Stimulated activated memory B cell treated with anti-CD40 and anti-IgM and Interleukin-4, amounts not matched to agents 10 μg/mL and 1 μg/mL and 100 μg/mL, for 72 hours (primary cell): ENCODE results near the gene ERGIC3.

ENCODE experiments used
- ATAC-seq: fragments of 150-1000 bp; cut with Tn5 transposase; 2 replicates; pipeline ENCODE4 v1.10.0; 2021
- H3K27ac Mint-ChIP-seq: one replicate; pipeline ENCODE4 v1.8.0; 2022; ENCODE audit warnings: mild to moderate bottlenecking, mixed read lengths
- H3K27me3 Mint-ChIP-seq: one replicate; pipeline ENCODE4 v1.8.0; 2022; ENCODE audit warnings: mixed read lengths
- H3K36me3 Mint-ChIP-seq: one replicate; pipeline ENCODE4 v1.8.0; 2022; ENCODE audit warnings: mixed read lengths
- H3K4me1 Mint-ChIP-seq: one replicate; pipeline ENCODE4 v1.8.0; 2022; ENCODE audit warnings: mixed read lengths
- H3K4me3 Mint-ChIP-seq: one replicate; pipeline ENCODE4 v1.8.0; 2022; ENCODE audit warnings: mild to moderate bottlenecking, moderate library complexity, mixed read lengths
- H3K9me3 Mint-ChIP-seq: one replicate; pipeline ENCODE4 v1.8.0; 2022; ENCODE audit warnings: mixed read lengths

ERGIC3 gene

DNA sequence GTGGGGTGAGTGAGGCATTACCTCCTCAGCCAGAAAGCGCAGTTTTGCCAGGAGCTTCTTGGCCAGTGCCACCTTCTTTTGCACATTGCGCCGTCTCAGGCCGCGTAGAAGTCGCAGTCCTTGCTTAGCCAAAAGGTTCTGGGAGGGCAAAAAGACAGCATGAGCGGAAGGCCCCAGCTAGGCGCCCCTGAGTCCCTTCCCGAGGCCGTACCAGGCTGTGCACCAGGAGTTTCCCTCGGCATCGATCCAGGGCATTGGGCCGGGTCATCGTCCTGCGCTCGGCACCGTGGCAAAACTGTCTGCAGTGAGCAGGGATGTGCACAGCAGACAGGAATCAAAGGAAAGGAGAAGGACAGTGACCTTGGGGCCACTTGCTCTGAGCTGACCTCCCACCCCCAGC is 53.6 kb downstream of the ERGIC3 start:
- no peak overlapping the region for H3K4me3 Mint-ChIP-seq
- H3K4me1 Mint-ChIP-seq, result no peaks in the 10 kb centered on the region
- H3K9me3 Mint-ChIP-seq, result no peaks in the 10 kb centered on the region
- ATAC-seq, result no peak
- H3K36me3 Mint-ChIP-seq, result no peaks in the 10 kb centered on the region
- H3K27ac Mint-ChIP-seq, result no peak overlapping the region
- peaks cover 11% of the 10 kb centered on the region for H3K27me3 Mint-ChIP-seq

DNA sequence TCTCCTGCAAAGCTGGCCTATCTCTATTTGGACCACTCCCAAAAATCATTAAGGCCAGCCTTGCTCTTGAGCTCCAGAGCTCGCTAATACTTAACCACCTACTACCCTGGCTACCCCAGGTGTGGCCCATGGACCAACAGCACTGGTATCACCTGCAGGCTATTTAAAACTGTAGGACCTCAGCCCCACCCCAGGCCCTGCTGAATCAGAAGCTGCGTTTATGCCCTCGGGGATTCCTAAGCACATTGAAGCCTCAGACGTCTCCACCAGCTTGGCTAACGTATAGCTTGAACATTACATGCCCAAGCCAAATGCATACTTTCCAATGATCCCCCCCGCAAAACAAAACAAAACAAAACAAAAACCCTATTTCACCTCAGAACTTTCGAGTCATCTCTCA is 54.0 kb downstream of the ERGIC3 start:
- Mint-ChIP-seq H3K27ac (no peak overlapping the region), H3K27me3 (peaks cover 16% of the 10 kb centered on the region), H3K4me1 (peaks cover 4% of the 10 kb centered on the region), H3K9me3 (no peaks in the 10 kb centered on the region), H3K4me3 (no peak overlapping the region), H3K36me3 (no peaks in the 10 kb centered on the region)
- no peak for ATAC-seq

DNA sequence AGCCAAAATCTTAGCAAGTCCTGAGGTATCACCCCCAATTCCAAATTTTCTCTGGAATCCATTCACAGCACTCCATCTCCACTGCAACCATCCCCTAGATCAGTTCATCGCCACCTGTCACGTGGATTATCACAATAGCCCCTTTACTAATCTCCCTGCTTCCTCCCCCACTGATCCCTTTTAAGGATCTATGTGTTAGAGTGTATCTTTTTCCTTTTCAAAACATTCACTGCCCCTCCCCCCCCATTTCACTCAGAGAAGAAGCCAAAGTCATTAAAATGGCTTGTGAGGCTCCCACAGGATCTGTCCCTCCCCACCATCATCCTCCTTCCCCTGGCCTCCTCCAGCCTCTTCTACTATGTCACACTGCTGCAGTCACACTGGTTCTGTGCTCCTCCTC is 55.3 kb downstream of the ERGIC3 start:
- peaks cover 17% of the 10 kb centered on the region for H3K4me1 Mint-ChIP-seq
- H3K27ac Mint-ChIP-seq, result no peak overlapping the region
- no peak overlapping the region for H3K4me3 Mint-ChIP-seq
- H3K27me3 Mint-ChIP-seq, result peaks cover 28% of the 10 kb centered on the region
- no peaks in the 10 kb centered on the region for H3K9me3 Mint-ChIP-seq
- ATAC-seq, result no peak
- H3K36me3 Mint-ChIP-seq, result no peaks in the 10 kb centered on the region

DNA sequence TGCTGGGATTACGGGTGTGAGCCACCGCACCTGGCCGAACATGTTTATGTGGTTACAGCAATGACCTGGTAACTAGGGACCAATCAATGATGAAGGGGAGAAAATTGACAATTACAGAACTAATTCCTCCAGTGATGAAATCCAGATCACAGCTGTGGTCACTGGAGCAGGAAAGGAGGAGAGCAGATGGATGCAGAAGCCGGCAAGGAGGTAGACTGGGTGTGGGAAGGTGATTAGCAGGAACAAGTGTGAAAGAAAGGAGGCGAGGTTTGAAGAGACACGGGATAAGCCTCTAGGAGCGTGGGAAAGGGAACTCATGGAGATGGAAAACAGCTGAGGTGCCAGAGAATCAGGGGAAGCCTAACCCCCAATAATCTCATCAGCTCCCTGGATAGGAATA is 56.6 kb downstream of the ERGIC3 start:
- Mint-ChIP-seq H3K27ac (no peak overlapping the region), H3K36me3 (no peaks in the 10 kb centered on the region), H3K4me1 (peaks cover 22% of the 10 kb centered on the region), H3K27me3 (peaks cover 40% of the 10 kb centered on the region), H3K9me3 (no peaks in the 10 kb centered on the region), H3K4me3 (no peak overlapping the region)
- no peak for ATAC-seq

DNA sequence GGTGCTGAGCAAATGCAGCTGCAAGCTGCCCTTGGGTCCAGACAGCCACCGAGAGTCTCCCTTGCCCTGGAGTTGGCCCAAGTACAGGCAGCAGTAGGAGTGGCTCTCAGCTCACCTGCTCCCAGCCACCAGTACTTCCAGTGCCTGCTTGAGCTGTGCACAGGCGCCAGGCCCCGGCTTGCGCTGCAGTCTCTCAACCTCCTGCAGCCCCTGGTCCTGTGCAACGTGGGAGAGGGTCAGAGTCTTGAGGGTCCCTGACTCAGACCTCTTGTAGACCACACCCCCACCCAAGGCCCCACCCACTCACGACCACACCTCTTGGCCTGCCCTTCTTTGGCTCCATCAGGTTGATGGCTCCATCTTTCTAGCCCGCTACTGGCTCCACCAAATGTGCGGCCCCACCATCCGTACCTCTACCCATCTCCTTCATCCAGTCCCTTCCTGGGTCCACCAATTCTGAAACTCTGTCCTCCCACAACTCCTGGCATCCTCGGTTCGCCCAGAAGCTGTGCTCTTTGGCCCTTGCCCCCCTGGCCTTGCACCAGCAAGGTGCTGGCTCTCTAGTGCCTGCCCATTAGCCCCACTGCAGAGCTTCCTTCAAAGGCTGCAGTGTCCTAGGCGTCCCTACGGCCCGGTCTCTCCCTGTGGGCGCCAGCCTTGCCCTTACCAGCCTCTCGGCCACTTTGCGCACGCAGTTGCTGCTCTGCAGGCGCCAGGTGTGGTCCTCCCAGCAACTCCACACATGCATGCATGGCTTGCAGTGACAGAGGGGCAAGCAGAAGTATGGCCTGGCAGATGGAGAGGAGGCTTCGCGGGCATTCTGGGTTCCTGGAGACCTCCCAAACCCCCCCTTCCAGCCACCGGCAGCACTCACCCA is 57.3 kb downstream of the ERGIC3 start:
- no peak overlapping the region for H3K27ac Mint-ChIP-seq
- peaks cover 44% of the 10 kb centered on the region for H3K27me3 Mint-ChIP-seq
- H3K9me3 Mint-ChIP-seq, result no peaks in the 10 kb centered on the region
- no peak for ATAC-seq
- H3K4me1 Mint-ChIP-seq, result peaks cover 22% of the 10 kb centered on the region
- H3K36me3 Mint-ChIP-seq, result no peaks in the 10 kb centered on the region
- no peak overlapping the region for H3K4me3 Mint-ChIP-seq

DNA sequence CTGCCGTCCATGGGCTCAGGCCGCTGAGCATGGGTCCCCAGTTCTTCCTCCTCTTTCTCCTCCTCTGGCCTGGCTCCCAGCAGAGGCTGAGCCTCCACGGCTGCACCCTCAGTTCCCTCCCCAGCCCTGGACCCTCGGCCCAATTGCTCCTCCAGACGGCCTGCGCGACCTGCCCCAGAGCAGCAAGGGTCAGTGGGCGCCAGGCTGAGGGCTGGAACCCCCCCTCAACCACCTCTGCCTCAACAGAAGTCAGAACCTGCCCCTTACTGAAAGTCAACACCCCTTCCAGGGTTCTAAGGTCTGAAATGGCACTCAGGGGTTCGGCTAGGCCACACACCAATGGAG is 57.9 kb downstream of the ERGIC3 start:
- Mint-ChIP-seq H3K27ac (no peak overlapping the region), H3K27me3 (peaks cover 44% of the 10 kb centered on the region), H3K4me1 (peaks cover 22% of the 10 kb centered on the region), H3K4me3 (no peak overlapping the region), H3K36me3 (no peaks in the 10 kb centered on the region), H3K9me3 (no peaks in the 10 kb centered on the region)
- no peak for ATAC-seq

DNA sequence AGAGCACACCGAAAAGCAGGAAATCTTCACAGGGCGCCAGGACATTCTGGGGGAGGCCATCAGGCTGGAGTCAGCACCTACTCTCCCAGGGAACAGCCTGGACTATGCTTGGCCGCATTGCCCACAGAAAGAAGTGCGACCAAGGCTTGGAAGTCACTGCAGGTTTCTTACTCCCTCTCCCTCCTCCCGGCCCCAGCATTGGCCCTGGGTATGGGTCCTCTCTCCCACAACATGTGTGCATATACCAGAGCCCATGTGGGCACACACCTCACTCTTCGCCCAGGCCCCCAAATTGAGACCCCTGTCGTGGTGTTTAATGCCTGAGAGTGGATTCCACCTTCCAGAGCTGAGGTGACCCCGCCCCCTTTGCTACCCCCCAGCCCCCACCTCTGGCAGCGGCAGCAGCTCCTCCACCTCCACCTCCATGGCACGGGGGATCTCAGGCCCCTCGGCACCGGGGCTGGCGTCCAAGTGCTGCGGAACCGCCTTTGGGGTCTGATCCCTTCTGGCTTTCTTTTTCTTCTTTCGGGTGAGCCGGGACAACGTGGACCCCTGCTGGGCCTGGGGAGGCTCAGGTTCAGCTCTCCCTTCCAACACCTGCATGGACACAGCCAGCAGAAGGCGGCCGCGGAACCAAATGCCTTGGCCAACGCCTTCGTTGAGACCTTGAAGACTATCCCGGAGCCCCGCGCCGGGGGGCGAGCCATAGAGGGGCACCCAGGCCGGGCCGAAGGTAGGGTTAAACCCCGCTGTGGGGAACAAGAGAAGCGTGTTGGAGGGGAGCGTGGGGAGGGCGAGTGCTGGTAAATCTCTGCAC is 58.5 kb downstream of the ERGIC3 start:
- Mint-ChIP-seq H3K9me3 (no peaks in the 10 kb centered on the region), H3K27ac (peak overlapping the region; percentile 31), H3K27me3 (peaks cover 44% of the 10 kb centered on the region), H3K36me3 (no peaks in the 10 kb centered on the region), H3K4me3 (peak overlapping the region; percentile 76), H3K4me1 (peaks cover 22% of the 10 kb centered on the region)
- peak; percentile 3 for ATAC-seq

DNA sequence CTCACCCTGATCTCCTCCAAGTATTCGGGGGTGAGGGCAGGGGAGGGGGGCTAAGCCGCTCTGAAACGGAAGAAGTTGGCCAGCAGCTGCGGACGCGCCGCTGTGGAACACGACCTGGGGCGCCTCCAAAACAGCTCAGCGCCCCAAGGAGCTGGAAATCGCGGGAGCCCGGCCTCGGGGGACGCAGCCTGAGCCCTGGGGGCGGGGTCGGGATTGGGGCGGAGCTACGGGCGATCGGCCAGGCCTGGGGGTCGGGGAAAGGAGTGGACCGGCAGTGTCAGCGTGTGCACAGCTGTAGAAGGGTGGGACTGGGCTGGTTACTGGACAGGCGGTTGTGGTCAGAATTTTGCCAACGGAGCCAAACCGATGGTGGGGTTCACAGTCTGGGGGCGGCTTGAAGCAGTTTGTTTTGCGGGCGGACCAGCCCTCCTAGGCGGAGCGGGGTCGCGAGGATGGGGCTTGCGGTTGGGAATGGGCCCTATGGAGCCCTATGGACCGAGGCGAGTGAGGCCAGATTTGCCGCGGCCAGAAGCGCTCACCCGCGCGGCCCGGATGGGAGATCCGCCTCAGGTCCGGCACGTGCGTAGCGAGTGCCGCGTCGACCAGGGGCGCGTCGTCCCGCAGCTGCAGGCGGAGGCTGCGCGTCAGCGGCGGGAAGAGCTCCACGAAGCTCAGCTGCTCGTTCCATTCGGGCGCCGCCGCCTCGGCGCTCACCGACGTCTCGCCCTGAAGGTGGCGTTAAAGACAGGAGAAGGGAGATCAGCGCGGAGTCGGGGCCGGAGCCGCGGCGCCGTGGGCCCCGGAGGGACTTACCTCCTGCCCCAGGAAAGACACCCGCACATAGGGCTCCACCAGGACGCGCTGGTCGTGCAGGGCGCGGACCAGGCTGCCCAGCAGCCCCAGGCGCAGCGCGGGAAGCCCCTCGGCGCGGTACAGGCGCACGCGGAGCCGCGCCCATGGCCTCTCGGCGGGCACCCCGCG is 59.4 kb downstream of the ERGIC3 start:
- H3K36me3 Mint-ChIP-seq, result no peaks in the 10 kb centered on the region
- peaks cover 44% of the 10 kb centered on the region for H3K27me3 Mint-ChIP-seq
- ATAC-seq, result peak; percentile 78

DNA sequence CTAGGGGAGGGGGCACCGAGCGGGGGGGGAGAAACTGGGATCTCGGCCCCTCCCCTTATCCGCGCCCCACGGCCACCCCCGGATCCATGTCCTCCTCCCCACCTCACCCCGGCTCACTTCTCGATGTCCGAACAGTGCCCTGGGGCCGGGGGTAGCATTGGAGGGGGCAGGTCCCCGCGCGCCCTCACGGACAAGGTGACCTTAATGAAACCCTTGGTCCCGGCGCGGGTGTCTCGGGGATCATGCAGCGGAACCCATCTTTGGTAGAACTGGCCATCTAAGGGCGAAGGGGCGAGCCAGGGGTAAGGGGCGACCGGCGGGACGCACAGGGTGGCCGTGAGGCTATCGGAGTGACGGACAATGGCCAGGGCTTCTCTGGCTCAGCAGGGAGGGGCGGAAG is 60.1 kb downstream of the ERGIC3 start:
- ATAC-seq, result no peak
- Mint-ChIP-seq H3K27me3 (peaks cover 44% of the 10 kb centered on the region), H3K27ac (no peak overlapping the region), H3K9me3 (no peaks in the 10 kb centered on the region), H3K4me1 (peaks cover 26% of the 10 kb centered on the region), H3K36me3 (no peaks in the 10 kb centered on the region), H3K4me3 (peak overlapping the region; percentile 76)

More for the DNA sequence above, 59.4 kb downstream of the ERGIC3 start:
- Mint-ChIP-seq H3K4me1 (peaks cover 22% of the 10 kb centered on the region), H3K9me3 (no peaks in the 10 kb centered on the region), H3K27ac (peak overlapping the region; percentile 31), H3K4me3 (peak overlapping the region; percentile 76)

DNA sequence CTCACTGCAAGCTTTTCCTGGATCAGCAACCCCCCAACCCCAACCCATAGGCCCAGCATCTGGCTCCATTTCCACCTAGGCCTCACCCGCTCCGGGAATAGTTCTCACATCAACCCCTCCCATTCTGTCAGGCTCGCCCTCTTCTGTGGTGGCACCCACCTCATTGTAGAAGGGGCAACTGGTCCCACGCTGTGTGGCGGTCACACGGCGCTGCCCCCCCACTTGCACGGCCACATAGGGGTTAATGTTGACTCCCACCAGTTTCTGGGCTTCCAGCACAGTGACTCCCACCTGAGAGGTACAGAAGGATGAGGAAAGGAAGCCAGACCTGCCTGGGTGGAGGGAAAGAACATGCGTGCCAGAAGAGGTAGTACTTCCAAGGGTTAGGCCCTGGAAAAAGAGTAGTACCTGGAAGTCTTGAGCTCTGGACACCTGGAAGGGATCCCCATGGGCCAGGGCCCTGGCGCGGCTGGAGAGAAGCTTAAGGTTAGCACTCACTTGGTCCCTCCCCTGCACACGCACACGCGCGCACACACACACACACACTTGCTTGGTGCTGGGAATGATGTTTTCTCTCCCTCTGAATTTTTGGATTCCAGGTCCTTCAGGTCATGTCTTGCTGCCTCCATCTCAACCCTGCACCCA is 61.1 kb downstream of the ERGIC3 start:
- peaks cover 29% of the 10 kb centered on the region for H3K4me1 Mint-ChIP-seq
- no peak for ATAC-seq
- H3K4me3 Mint-ChIP-seq, result no peak overlapping the region
- peaks cover 44% of the 10 kb centered on the region for H3K27me3 Mint-ChIP-seq
- H3K9me3 Mint-ChIP-seq, result no peaks in the 10 kb centered on the region
- no peaks in the 10 kb centered on the region for H3K36me3 Mint-ChIP-seq
- H3K27ac Mint-ChIP-seq, result peak overlapping the region; percentile 53

DNA sequence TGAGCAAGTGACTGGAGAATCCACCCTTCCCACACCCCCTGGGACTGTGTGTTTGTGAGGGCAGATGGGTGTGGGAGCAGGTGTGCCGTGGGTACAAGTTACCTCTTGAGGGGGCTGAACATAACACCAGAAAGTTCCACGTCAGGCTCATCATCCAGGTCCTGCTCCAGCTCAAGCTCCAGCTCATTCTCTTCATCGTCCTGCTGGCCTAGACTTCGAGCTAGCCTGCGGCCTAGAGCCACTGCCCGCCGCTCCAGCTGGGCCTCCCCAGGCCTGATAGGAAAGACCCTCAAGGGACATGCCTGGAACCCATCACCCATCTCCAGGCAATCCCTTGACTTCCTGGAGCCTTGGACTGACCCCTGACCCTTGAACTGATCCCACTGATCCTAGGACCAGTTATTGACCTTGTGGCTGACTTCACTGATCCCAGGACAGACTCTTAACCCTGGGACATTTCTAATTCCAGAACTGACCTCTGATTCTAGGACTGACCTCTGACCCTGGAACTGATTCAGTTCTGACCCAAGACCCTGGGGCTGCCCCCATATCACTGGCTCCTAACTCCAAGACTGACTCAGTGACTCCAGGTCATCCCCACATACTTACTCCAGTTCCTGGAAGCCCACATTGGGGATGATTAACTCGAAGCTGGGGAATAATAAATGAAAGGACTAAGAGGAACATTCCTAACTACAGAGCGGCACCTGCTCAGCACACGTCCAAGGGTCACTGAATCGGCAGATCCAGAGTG is 62.0 kb downstream of the ERGIC3 start:
- ATAC-seq, result no peak
- H3K27me3 Mint-ChIP-seq, result peaks cover 44% of the 10 kb centered on the region
- no peak overlapping the region for H3K4me3 Mint-ChIP-seq

DNA sequence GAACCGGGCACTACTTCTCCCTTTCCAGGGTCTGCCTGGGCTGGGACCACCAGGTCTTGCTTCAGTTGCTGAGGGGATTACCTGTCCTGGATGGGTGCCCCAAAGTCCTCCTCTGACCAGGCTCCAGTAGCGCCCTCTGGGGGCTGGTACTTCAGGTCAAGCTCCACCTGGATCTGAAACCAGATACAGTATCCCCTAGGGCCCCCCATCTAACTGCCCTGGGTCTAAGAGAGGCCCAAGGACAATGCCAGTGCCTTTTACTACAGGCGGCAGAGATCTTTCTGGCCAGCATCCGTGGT is 62.5 kb downstream of the ERGIC3 start:
- Mint-ChIP-seq H3K4me1 (peaks cover 29% of the 10 kb centered on the region), H3K9me3 (no peaks in the 10 kb centered on the region), H3K36me3 (no peaks in the 10 kb centered on the region), H3K27me3 (peaks cover 40% of the 10 kb centered on the region), H3K27ac (no peak overlapping the region), H3K4me3 (no peak overlapping the region)
- ATAC-seq, result no peak

More for the DNA sequence above, 62.0 kb downstream of the ERGIC3 start:
- Mint-ChIP-seq H3K4me1 (peaks cover 29% of the 10 kb centered on the region), H3K9me3 (no peaks in the 10 kb centered on the region), H3K27ac (peak overlapping the region; percentile 53), H3K36me3 (no peaks in the 10 kb centered on the region)

DNA sequence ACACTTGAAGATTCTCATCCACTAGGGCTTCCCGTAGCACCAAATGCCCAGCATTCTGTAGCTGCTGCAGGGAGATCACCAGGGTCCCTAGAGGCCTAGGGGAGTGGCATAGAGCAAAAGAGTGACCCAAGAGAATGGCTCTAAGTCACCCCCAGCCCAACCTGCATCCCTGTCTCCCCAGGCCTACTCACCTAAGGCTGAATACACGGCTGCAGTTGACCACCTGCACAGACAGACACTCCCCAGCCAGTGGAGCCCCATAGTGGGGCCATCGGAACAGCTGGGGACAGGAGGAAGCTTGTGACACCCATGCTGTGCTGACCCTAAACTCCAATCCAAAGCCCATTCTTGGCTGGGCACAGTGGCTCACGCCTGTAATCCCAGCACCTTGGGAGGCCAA is 64.2 kb downstream of the ERGIC3 start:
- H3K36me3 Mint-ChIP-seq, result no peaks in the 10 kb centered on the region
- peaks cover 27% of the 10 kb centered on the region for H3K27me3 Mint-ChIP-seq
- H3K4me3 Mint-ChIP-seq, result no peak overlapping the region
- H3K27ac Mint-ChIP-seq, result no peak overlapping the region
- H3K9me3 Mint-ChIP-seq, result no peaks in the 10 kb centered on the region
- H3K4me1 Mint-ChIP-seq, result peaks cover 26% of the 10 kb centered on the region
- ATAC-seq, result no peak
